NCI-H187 treated with DMSO at 0.1 percent for 48 hours (cell line): ENCODE measurements around the gene HACD2.
A peak's percentile ranks its signal among the peaks of the same experiment; 100 is the strongest.

Source experiments
- DNase-seq: peaks from one replicate; lab custom pipeline; 2025; lab: John Stamatoyannopoulos, UW

Gene HACD2

DNA sequence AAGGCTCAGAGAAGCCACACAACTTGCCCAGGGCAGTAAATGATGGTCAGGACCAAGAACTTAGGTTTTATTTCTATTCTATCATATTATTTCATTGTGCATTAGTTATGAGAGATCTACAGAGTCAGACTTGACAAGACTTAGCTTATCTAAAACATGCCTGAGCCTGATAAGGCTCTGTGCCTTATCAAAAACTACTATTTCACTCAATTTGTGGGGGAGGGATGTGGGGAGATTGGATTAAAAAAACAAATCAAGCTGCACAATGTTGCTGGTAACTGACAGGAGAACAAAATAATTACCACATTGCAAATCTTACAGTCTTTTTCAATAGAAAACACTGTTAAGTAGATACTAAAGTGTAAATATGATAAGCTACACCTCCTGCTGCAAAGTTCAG, 16.0 kb downstream of the HACD2 start:
- DNase-seq, result no peak

DNA sequence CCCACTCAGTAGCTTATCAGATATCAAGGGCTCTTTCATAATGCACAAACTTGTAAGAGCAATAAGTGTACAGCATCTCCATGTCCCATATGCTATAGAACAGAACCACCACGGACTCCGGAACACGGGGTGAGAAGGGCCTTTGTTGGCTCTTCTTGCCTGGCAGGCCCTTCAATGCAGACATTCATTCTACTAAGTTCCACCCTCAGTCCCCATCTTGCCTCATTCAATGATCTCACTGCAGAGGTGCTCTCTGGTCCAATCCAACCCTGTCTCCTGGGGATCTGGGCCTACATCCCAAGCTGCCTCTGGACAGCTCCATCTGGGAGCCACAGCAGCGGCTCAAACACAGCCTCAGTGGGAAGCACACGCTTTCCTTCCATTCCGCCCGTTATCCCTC, 16.8 kb downstream of the HACD2 start:
- DNase-seq, result no peak

GRCh38 chr3:123564056-123564455, 20.8 kb downstream of the HACD2 start:
- no peak for DNase-seq

GRCh38 chr3:123562547-123562946, 22.3 kb downstream of the HACD2 start:
- DNase-seq, result no peak

GRCh38 chr3:123561188-123561587, 23.7 kb downstream of the HACD2 start:
- no peak for DNase-seq

- DNase-seq, result peak; percentile 8
Measured at GRCh38 chr3:123559040-123559861, 25.6 kb downstream of the HACD2 start.

DNA sequence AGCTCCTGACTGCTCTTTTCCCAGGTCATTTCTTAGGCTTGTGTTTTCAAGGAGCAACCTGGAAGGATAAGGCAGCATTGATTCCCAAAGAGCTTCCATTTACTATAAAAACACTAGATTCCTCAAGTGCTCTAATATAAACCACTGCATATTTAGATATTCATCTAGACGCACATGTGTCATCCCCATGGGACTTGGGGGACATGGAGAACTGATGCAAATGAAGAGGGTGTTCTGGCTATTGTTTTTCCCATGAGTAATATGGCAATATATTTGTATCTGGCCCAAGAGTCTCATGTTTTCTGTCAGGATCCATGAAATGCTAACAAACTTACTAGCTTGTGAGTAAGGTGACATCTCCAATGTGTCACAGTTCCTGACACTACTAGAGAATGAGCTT, 31.3 kb downstream of the HACD2 start:
- no peak for DNase-seq

- DNase-seq, result no peak
Measured at GRCh38 chr3:123552768-123553167, 32.1 kb downstream of the HACD2 start.

DNA sequence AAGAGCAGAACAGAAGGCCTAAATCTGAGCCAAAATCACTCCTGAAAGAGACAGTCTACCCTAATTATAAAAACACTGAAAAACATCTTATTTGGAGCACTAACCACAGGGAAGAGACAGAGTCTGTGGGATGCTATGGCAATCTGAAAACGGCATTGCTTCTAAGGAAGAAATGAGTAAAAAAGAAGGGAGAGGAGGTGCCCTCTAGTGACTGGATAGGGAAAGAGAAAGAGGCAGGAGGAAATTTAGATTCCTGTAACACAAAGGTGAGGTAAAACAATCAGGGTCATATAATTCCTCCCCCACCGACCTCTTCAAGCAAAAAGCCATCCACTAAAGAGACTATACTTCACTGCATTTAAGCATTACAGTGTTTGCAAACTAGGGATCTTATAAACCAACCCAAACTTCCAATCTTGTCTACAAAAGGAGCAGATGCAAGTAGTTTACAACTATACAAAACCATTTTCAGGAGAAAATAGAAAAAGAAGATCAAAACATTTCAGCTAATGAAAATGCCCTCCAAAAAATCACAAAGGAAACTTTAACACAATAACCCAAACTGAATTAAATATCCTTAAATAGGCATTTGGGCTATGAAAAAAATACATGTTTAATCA, 32.6 kb downstream of the HACD2 start:
- DNase-seq, result no peak

GRCh38 chr3:123547881-123548519, 36.9 kb downstream of the HACD2 start:
- DNase-seq, result no peak

DNA sequence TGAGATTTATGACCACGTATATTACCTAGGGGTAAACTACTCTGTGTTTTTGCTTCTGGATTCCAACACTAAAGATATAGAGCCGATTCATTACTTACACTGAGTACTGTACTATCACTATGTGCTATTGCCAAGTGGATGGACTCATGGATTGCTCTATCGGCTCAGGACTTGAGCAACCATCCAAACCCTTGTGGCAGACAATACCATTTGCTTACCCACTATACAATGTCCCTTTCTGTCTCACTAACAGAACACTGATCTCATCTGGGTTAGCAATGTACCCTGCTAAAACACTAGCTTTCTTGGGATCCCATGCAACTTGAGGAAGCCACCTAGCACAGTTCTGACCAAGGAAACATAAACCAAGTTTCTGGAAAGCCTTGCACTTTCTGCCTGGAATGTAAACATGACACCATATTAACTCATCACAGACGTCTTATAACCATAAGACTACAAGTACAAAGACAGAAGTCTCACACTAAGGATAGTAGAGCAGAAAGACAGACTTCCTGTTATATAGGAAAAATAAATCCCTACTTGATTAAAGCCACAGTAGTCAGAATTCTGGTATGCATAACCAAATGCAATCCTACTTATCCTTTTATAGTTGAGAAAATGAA, 38.6 kb downstream of the HACD2 start:
- no peak for DNase-seq

DNA sequence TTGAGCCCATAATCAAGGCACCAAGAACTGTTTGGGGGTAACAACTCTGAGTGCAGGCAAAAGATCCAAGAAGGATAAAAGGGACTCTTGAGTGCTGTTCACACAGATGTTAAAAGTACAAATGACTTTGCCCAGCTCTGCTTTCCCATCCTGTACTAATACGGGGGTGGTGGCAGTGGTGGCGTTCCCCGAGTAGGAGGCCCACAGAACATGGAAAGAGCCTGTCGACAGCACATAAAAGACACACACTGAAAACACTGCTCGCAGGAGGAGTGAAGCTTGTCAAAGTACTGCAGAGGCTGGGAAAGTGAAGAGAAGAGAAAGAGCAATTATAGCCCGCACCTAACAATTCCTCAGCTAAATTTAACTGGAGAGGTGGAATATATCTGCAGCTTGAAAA, 40.9 kb downstream of the HACD2 start:
- no peak for DNase-seq

GRCh38 chr3:123540285-123540684, 44.6 kb downstream of the HACD2 start:
- no peak for DNase-seq

GRCh38 chr3:123536153-123536895, 48.5 kb downstream of the HACD2 start:
- no peak for DNase-seq

DNA sequence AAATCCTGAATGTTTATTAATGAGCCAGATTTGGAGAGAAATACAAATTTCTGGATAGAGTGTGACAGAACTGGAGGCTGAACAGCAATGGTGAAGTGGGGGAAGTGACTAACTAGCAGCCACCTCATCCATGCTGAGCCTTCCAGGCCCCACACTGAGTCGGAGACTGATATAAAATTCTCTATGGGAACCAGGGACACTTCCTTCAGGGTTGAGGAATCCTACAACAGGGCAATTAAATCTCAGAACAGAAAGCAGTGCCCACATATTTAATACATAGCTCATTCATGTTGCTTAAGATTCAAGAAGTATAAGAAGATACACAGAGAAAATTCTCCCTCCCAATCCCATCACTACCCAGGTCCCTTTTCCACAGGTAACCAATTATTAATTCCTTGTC, 49.3 kb downstream of the HACD2 start:
- DNase-seq, result no peak

GRCh38 chr3:123534264-123534663, 50.6 kb downstream of the HACD2 start:
- DNase-seq, result no peak

DNA sequence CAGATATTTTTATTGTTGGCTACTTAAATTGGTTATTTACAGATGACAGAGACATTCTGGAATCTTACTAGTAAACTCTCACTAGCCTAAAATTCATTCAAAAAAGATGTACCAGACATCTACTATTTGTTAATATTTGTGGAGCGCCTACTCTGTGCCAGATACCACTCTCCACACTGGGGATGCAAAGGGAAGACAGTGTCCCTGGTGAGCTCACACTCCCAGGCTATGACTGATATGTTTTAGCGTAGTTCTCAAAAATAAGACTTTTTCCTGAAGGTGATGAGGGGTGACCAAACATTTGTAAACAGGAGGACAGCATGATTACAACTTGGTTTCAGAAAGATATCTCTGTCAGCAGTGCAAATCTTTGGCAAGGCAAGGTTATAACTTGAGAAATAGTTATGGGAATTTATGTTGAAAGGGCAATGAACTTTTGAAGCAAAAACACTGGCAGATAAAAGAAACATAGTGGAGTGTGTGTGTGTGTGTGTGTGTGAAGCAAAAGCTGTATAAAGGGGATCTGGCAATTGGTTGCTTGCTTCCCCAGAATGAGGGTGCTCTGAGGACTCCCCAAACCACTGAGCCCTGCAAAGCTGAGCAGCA, 51.2 kb downstream of the HACD2 start:
- DNase-seq, result no peak

- no peak for DNase-seq
Measured at GRCh38 chr3:123528130-123528529, 56.7 kb downstream of the HACD2 start.

DNA sequence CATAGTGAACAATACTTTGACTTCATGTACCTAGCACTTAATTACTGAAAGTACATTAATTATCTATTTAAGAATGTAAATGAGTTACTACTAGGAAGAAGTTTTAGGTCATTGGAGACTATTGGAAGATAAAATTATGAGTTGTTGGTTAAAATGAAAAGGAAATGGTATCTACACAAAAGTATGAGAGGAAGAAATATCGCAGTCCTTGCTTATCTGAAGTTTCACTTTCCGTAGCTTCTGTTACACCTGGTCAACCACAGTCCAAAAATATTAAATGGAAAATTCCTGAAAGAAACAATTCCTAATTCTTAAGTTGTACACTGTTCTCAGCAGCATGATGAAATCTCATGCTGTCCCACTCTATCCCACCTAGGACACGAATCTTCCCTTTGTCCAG, 57.8 kb downstream of the HACD2 start:
- DNase-seq, result no peak

DNA sequence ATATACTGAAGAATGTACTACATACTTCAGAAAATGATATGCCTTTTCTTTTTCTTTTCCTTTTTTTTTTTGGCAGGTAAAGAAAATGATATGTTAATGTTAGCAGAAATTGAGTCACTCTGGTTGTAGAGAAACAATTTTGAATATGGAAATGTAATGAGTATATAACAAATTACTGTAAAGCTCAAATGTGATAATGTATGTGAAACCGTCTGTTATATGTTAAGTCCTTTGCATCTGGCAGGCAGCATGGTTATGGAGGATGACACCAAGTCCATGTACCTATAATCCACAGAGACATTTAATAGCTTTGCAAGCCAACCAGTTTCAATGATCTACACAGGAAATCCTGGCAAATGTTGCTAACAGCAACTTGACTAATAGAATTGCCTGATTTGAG, 58.4 kb downstream of the HACD2 start:
- DNase-seq, result no peak

- no peak for DNase-seq
Measured at GRCh38 chr3:123525433-123525832, 59.4 kb downstream of the HACD2 start.

GRCh38 chr3:123524981-123525380, 59.9 kb downstream of the HACD2 start:
- DNase-seq, result no peak
